Panc1 (cell line): ENCODE results near the gene PRKACA.

Experiments used
- POLR2AphosphoS5 ChIP-seq: IDR thresholded peaks from 2 replicates; pipeline ENCODE4 v1.6.1; 2012; ENCODE audit warnings: mild to moderate bottlenecking, low read depth, low read length, moderate library complexity
- REST ChIP-seq, 2 experiments: IDR thresholded peaks; 2 replicates each; pipeline ENCODE4 v1.6.1; 2011 to 2012; ENCODE audit warnings: low read depth in 2 of 2, control low read depth in 1 of 2, low read length in 1 of 2, mild to moderate bottlenecking in 1 of 2, moderate library complexity in 1 of 2; ENCODE audit not compliant: insufficient read depth in 1 of 2
- SIN3A ChIP-seq: IDR thresholded peaks from 2 replicates; pipeline ENCODE4 v1.6.1; 2012; ENCODE audit warnings: low read depth, mild to moderate bottlenecking, low read length, moderate library complexity, borderline replicate concordance; ENCODE audit not compliant: insufficient read depth
- TF ChIP-seq, protein P1 (sequence below): fragments of 450-650 bp; IDR thresholded peaks from 2 replicates; pipeline ENCODE4 v1.5.1; 2017; ENCODE audit warnings: mild to moderate bottlenecking

GRCh38 chr19:14102756-14103155, 14.8 kb downstream of the PRKACA start:
- TF ChIP-seq, protein P1, sequence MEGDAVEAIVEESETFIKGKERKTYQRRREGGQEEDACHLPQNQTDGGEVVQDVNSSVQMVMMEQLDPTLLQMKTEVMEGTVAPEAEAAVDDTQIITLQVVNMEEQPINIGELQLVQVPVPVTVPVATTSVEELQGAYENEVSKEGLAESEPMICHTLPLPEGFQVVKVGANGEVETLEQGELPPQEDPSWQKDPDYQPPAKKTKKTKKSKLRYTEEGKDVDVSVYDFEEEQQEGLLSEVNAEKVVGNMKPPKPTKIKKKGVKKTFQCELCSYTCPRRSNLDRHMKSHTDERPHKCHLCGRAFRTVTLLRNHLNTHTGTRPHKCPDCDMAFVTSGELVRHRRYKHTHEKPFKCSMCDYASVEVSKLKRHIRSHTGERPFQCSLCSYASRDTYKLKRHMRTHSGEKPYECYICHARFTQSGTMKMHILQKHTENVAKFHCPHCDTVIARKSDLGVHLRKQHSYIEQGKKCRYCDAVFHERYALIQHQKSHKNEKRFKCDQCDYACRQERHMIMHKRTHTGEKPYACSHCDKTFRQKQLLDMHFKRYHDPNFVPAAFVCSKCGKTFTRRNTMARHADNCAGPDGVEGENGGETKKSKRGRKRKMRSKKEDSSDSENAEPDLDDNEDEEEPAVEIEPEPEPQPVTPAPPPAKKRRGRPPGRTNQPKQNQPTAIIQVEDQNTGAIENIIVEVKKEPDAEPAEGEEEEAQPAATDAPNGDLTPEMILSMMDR, result no peak
- no peak for TF ChIP-seq SIN3A
- TF ChIP-seq POLR2AphosphoS5, result no peak
- TF ChIP-seq REST (IDR thresholded peaks at IDR 0.05; ENCODE audit: insufficient read depth in 1 of 2, low read depth in 2 of 2, low read length in 1 of 2), result no peak
